GM19035 (cell line): Measurements from ENCODE around the gene PHACTR1.

ENCODE experiments used
- ATAC-seq: cut with Tn5 transposase; IDR thresholded peaks from one replicate; pipeline ENCODE4 v1.9.1; 2021; ENCODE audit not compliant: unreplicated experiment

PHACTR1 gene

DNA sequence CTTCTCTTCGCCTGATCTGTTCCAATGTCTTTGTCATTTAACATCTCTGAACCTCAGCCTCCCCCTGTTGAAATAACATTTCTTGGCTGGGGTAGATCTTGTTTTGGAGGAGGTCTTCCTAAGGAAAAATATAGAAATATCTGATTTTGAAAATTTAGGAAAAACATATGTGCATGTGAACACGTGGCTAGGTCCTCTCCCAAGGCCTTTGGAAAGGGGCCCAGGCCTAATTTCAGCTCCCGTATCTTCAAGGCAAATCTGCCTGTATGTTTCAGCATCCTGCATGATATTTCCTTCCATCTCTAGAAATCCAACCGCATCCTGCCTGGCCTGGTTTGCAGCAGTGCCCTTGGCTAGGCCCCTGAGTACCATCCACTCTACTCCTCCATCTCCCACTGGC is 261.2 kb downstream of the PHACTR1 start:
- ATAC-seq: no peak

DNA sequence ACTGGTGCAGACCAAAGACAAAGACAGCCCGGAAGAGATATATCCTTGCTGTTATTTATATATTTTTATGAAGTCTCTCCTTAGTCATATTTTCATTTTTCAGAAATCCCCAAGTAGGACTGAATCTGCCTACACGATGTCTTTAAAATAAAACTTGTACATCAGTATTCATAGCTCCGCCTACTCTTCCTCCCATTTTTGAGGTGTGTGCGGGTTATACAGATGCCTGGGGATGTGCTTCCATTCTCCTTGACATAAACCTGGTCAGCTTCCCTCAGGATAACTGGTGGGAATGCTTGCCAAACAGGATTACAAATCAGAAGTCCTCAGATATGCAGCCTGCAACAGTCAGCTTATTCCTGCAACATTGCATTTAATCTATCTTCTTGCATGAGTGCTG is 264.2 kb downstream of the PHACTR1 start:
- ATAC-seq: no peak

DNA sequence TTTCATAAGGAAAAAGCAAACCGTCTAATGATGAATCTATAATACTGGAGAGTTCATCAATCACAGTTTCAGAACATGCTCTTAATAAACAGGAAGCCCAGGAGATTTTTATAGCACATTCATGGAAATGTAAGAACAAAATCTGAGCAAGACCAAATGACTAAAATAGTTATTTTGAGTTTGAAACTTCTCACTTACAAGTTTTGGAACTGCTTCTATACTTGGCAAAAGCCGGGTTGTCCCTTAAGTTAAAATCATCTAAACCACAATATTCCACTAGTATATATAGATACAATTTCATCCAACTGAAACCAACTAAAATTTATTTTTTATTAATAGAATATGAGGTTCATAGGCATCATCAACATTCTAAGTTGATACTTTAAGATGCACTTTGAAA is 268.2 kb downstream of the PHACTR1 start:
- no peak for ATAC-seq

DNA sequence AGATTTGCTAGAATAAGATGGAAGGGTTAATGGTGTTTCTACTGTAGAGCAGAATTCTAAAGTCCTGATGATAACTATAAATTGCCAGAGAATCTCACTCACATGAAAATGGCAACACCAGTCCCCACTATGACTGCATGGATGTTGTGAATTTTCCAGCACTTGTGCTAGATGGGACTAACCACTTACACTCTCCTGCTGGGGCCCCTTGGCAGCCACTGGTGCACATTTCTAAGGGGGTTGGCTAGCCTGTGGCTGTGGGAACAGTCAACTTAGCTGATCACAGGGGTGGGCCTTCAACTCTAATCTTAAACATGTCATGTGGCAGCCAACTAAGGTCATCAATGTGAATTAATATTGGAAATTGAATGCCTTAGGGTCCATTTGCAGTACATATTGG is 271.2 kb downstream of the PHACTR1 start:
- no peak for ATAC-seq

DNA sequence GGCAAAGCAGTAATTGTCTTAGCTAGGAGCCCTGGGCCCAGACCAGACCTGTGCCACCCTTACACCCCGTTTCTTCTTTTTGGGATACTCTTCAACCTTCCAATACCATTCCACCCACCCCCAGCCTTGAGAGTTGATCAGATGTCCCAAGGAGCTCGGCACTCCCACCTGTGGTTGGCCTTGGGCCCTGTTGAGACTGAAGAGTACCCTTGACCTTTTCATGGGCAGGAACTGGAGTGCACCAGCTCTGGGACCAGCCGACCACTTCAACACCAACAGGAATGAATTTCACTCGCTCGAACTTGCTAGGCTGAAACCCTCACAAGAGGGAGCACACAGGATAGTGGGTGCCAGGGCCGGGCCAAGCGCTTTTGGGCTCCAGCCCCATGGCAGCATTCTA is 273.6 kb downstream of the PHACTR1 start:
- no peak for ATAC-seq

DNA sequence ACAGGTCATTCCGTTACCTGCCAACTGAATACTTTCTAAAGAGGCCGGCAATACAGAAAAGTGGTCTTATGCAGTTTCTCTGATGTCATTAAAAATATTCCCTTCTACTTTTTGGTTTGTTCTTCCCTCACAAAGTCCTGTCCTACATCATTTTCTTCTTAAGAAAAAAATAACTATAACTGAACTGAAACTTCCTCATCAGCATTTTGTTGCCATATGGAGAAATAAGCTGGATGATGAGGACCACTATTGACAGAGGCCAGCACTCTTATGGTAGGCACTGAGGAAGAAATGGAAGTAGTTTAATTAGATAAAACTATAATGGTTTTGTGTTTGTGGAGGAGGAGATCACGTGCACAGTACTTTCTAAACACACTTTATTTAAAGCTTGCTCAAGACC is 274.9 kb downstream of the PHACTR1 start:
- ATAC-seq: no peak

DNA sequence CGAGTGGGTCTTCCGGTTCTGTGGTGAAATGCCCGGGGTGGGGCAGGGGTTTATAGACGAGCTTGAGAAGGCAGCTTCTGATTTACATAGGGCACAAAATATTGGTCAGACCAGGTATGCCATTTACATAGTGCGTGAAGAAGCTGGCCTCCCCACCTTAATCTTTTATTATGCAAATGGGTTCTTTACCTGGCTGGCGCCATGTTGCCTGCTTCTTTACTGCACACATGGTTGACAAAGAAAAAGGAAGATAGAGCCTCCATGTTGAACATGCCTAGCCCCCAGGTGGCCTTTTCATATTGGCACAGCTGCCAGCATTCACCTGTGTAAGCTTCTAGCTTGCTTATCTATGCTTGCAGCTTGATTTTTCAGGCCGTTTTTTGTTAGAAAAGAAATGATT is 276.2 kb downstream of the PHACTR1 start:
- no peak for ATAC-seq

DNA sequence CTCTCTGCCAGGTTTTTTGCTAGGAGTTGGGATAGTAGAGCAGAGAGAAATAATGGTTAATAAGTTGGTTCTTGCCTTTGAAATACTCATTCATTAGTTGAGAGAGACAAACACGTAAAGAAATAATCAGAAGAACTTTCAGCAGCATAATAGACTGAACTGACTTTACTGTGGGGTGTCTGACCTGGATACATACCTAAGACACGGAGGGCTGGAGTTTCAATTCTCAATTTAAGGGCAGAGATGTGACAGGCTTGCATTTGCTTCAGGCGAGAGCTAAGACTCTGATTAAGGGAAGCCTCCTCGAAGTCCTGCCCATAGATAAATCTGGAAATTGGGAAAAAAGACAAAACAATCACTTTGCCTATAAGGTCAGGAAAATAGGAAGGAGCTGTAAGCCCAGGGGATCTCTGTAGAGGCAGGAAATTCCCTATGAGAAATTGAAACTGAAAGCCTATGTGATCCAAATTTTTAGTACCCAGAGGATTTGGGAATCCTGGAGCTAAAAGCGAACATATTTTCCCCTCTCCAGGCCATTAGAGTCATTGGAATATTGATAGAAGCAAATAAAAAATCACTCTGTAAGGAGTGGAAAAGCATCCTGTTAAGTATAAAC is 276.8 kb downstream of the PHACTR1 start:
- no peak for ATAC-seq

DNA sequence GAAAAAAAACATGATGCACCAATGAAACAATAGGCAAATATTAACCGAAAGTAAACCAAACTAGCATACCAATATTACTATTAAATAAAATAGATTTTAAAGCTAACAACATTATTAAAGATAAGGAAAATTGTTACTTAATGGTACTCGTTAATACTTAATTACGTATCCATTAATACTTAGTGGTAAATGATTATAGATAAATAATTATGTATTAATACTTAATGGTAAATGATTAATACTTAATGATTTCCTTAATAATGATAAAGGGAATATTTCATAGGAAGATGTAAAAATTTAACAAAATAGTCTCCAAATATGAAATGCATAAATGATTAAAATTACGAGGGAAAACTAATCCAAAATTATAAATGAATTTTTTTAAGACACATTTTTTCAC is 278.9 kb downstream of the PHACTR1 start:
- no peak for ATAC-seq

DNA sequence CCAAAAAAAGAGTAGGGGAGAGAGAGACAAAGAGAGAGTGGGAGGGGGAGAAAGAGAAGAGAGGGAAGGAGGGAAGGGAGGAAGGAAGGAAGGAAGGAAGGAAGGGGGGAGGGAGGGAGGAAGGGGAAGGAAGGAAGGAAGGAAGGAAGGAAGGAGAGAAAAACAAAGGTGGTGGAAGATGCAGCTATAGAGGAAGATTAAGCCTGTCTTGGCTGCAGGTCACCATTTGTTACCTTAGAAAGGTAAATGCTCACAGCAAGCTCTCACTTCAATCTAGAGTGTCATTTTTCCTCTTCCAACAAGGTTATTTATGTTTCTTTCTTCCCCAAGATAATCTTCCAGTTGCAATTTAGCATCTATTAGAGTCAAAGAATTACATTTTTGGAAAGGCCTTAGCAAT is 284.0 kb downstream of the PHACTR1 start:
- no peak for ATAC-seq

DNA sequence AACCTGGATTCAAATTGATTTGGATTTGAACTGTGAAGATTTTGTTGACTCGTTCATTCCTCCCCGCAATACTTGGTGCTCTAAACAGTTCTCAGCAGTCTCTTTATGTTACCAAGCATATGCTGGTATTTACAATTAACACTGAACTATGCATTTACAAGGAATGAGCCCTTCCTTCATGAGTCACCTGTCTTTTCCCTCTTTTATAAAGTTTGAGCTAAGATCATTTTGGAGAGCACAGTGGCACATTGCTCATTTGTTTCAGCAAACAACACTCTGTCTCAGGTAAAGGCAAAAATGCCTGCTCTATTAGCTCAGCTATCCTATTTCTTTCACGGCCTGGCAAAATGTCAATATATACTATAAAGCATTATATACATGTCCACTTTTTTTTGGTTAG is 285.4 kb downstream of the PHACTR1 start:
- ATAC-seq: no peak

DNA sequence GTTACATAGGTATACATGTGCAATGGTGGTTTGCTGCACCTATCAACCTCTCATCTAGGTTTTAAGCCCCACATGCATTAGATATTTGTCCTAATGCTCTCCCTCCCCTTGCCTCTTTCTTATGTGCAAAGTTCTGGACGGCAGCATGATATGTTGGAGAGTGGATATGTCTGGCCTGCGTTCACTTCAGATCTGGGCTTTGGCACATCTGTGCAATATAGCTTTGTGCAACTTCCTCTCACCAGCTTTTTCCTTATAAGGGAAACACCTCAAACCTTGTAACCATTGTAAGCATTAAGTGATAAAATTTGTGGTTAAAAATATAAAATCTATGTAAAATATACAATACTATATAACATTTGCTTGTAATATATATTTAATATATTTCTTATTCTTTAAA is 288.0 kb downstream of the PHACTR1 start:
- ATAC-seq: no peak

DNA sequence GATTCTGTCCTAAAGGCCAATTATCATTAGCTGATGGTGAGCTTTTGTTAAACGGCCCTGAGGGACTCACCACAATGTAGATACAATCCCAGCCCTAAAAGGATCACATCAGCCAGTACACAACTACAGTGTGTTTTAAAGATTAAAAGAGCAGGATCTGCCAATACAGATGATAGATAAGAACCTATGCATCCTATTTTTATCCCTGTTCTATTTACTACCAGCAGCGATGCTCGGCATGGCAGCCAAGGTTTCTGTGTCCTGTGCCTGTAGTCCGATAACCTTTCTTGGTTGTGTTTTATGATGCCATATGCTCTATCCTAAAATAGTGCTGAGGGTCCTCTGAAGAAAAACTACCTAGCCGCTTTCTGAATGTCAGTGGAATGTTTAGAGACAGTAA is 289.4 kb downstream of the PHACTR1 start:
- no peak for ATAC-seq

DNA sequence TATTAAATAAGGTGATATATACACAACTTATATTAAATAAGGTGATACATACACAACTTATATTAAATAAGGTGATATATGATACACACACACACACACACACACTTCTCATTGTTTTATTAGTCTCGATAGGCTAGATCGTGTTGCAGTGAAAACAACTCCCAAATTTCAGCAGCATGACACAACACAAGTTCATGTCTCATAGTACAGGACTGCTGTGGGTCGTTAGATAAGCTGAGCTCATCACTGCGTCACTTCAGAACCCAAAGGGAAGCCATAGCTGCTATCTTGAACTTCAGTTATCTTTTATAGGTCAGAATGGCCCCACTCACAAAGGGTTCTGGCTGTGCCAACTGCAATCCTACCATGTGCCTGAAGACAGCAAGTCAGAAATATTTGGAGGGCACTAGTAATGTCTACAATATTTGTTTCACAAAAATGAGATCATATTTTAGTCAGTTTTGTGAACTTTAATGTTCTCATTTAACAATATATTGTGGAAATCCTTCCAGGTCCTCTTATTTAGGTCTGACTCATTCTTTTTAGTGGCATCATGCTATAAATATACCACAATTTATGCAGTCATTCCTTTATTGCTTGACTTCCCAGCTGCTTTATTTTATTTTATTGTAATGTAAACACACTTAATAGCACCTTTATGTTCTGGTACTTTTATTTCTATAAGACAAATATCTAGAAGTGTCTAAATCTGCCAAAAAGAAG is 290.2 kb downstream of the PHACTR1 start:
- ATAC-seq: no peak

DNA sequence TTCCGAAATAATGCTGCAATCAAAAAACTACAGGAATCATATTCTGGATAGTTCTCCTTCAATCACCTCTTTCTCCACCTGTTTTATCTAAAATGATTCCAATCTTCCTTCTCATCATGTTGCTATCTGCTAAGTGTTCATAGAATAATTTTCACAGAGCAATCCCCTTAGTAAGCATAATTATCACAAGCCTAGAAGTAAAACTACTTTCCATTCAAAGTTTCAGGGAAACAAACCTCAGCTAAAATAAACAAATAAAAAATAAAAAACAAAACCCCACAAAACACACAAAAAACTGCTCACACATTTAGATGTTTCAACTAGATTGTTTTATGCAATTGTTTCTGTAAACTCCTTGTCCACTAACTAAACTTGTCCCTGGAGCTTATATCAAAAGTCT is 291.2 kb downstream of the PHACTR1 start:
- ATAC-seq: no peak

DNA sequence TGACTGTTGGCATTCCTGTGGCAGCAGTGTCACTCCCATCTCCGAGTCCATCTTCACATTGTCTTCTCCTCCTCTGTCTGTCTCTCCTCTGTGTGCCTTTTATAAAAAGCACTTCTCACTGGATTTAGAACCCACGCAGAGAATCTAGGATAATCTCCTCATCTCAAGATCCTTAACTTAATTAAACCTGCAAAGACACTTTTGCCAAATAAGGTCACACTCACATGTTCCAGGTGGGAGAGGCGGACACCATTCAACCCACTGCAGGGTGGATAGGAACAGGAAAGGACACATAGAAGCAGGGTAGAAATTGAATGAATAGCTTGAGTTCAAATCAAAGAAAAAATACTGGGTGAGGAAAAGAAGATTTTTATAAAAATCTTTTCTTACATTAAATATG is 292.5 kb downstream of the PHACTR1 start:
- ATAC-seq: no peak

DNA sequence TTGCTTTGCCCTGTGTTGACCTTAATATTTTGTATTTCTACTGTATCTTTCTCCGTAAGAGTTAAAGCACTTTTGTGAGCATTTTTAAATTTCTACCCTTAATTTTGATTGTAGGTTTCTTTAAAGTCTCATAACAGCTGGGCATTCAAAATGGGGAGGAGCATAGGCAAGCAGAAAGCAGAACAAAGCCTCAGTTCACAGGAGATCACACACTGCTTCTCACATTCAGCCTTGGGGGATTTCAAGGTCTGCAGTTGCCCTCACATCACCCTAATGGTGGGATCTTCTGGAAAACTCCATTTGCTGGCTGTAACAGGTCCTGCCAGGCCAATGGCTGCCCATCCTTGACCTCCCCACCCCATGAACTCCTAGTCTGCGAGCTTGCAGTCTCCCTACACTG is 292.9 kb downstream of the PHACTR1 start:
- ATAC-seq: no peak

DNA sequence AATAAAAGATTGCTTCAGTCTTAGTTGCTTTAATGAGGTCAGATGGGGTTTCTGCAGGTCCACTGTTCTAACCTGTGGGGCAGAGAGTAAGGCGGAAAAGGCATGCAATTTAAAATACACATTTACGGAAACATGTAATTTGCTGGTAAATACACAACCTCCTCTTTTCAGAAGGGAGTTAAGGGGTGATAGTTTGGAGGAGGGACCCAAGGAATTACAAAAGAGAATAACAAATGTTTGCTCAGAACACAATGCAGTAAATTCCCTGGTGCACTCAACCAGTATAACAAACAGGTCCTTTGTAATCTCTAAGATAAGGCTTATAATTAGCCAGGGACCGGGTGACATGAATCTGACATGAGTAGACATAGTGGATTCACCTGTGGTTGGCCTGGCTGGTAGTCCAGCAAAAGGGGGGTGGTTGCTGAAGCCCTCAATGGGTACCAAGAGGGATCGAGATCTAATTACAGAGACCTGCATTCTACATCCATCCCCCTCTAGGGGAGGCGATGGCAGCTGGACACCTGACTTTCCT is 295.1 kb downstream of the PHACTR1 start:
- ATAC-seq: no peak

DNA sequence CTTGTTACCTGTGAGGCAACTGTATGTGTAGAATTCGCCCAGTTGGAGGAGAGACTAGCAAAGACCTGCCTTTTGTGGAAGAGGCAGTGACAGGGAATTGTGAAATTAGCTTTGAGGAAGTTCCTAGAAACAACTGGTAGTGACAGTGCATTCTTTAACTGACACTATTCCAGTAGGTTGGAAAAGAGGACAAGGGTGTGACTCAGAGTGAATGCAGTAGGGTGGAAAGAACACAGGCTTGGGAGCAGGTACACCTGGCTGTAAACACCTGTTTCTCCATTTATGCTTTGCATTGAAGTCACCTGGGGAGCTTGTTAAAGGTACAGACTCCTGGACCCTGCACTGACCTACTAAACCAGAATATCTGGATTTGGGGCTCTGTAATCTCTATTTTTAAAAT is 295.7 kb downstream of the PHACTR1 start:
- no peak for ATAC-seq

DNA sequence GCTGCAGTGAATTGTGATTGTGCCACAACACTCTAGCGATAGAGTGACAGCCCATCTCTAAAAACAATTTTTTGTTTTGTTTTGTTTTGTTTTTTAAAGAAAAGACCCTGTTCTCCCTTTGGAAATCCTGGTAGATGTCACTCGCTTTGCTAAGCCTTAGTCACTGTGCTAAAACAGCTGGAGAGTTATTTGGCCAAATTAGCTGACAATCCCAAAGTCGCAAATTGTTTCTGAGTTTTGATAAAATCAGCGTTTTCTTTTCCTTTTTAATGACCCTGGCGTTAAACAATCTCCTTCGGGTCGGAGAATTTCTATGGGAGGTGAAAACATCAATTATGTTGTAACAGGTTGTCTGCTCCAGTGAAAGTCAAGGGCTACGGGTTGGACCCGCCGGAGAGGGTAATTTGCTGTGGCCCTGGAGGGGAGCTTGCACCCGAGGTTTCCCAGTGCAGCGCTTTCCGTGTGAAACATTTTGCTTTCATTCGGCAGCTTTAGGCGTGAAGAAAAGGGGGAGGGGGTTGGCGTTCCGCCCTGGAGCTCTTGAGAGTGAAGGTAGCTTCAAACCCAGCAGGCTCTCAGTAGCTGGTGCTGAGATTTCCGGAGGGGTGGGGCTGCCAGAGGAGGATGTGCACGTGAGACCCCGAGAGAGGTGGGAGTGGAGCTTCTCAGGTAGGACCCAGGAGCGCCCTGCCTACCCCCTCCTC is 296.6 kb downstream of the PHACTR1 start:
- no peak for ATAC-seq

DNA sequence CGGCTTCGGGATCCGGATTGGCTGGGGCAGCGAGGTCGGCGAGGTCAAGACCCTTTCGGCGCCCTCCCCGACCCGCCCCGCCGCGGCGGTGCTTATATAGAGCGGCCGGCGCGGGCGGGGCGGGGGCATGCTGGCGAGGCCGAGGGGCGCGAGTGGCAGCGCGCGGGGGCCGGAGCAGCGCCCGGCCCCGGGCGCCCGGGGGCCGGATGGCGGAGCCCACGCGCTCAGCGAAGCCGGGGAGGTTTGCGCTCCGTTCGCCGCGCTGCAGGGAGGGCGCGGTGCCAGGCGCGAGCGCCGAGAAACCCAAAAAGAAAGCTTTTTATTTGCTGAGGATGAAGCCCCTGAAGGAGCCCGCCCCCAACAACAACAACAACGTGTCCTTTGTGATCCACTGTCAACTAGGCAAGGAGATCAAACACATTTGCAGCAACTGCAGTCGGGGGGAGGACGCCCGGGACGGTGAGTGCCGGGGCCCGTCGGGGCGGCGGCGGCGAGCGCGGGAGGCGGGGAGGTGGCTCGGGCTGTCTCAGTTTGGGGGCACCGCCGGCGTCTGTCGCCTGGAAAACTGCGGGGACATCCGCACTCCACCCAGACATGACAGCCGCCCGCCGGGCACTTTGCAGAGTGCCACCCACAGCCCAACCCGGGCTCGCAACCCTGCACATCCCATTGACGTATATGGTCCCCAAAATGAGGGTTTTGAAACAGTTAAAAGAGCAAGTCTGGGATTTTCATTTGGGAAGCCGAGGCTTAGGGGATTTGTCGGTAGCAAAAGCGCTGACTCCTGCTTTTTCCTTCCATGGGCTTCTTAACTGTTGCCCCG is 297.3 kb downstream of the PHACTR1 start:
- no peak for ATAC-seq
